Stimulated activated CD4-positive, alpha-beta T cell treated with anti-CD3 and anti-CD28 coated beads, Interleukin-12 subunit alpha, Interleukin-12 subunit beta, amount 100 ng/mL, for 4 hours (primary cell): Measurements from ENCODE around the gene SURF4.
"Not testable (repeated sequence)": the region's sequence is repeated elsewhere in the genome, so short reads cannot be mapped to it uniquely, and the experiment has no call there.

Experiments used
- DNase-seq: peaks from one replicate; pipeline ENCODE4 v3.0.0-alpha.2; 2020

SURF4 gene

GRCh38 chr9:133331641-133332380 lies 44.0 kb downstream of the SURF4 start:
- no peak for DNase-seq

- no peak for DNase-seq
These were observed 44.6 kb downstream of the SURF4 start for GRCh38 chr9:133331221-133331620.

- not testable (repeated sequence) for DNase-seq
These were observed 46.3 kb downstream of the SURF4 start for GRCh38 chr9:133329306-133330156.

DNA sequence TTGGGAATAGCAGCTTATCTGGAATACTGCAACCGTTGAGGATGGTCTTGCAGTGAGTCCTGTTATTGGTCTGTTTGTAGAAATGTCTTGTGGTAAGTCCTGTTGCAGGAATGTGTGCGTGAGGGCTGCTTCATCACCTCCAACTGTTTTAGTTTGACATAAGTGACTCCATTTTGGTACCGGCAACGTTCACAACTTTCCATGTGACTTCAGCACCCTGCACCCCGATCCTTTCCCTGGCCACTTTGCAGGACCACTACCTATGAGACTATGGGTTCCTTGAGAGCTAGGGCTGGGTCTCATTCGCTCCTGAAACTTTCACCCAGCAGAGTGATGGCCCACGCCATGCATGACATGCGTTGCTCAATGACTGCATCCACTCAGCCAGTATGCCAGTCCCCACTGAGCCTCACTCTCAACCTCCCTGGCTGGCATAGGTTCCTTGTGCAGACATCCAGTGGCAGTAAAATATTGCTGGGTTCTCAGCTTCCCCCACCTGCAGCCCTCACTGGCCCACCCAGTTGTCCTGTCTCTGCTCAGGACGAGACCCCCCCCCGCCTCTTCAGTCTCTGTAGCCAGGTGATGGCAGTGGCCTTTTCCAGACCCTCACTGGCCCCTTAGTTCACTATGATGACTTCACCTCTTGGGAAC lies 47.9 kb downstream of the SURF4 start:
- DNase-seq = no peak

DNA sequence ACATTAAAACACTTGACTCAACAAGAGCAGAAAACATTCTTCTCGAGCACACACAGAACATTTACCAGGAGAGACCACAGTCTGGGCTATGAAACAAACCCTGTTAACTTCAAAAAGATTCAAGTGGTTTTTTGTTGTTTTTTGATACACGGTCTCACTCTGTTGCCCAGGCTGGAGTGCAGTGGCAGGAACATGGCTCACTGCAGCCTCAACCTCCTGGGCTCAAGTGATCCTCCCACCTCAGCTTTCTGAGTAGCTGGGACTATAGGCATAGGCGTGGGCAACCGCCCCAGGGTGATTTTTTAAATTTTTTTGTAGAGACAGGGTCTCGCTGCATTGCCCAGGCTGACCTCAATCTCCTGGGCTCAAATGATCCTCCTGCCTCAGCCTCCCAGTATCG lies 48.8 kb downstream of the SURF4 start:
- not testable (repeated sequence) for DNase-seq

DNA sequence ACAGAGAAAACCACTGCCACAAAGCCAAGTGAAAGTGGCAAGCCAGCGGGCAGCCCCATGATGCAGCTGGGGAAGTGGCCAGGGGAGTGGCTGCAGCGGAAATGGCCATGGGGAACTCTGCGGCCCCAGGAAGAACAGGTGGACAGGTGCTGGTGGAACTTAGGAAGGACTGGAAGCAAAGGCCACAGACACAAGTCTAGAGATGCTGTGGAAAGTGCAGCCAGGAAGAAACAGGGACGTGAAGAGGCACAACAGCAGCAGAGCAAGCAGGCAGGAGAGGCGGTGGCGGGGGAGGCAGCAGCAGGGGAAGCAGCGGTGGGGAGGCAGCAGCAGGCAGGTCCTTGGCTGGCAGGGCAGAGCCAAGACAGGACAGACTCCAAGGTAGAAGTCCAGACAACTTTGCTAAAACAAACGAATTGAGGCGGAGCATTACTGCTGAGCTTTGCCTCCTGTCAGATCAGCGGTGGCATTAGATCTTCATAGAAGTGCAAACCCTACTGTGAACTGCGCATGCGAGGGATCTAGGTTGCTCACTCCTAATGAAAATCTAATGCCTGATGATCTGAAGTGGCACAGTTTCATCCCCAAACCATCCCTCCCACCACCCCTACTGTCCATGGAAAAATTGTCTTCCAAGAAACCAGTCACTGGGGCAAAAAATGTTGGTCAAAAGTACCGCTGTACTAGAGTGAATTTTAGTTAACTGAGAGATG lies 51.7 kb downstream of the SURF4 start:
- DNase-seq = no peak

GRCh38 chr9:133323211-133323610 lies 52.6 kb downstream of the SURF4 start:
- DNase-seq = no peak

DNA sequence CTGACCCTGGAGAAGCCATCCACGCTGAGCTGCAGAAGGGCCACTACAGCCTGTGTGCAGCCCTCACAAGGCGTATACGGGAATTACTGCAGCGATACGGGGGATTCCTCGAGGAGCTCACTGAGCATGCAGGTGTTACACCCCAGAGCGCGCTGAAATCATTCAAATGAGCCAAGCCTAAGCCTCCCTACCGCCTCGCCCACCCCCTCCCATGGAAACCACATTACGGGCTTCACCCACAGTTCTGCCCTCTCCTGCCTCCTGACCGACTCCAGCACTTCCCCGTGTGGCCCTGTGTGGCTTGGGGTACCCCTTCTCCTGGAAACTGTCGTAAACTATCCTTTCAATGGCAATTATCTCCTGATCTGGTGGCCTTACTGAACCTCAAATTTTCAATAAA lies 53.2 kb downstream of the SURF4 start:
- no peak for DNase-seq

DNA sequence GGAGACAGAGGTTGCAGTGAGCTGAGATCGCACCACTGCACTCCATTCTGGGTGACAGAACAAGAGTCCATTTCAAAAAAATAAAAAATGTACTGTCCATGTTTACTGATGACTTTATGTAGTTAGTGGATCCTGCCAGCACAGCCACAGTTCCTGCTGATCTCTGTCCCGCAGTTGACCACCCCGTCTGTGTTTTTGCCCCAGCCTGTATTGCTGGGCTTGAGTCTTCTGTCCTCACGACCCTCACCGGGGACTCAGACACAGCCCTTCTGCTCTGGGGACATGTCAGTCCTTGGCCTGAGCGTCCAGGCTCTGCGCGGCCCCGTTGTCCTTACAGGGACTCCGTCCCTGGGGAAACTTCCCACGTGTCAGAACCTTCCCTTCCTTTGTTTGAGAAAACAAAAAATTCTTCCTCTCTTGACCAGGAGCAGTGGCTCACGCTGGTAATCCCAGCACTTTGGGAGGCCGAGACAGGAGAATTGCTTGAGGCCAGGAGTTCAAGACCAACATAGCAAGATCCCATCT lies 54.4 kb downstream of the SURF4 start:
- no peak for DNase-seq

- DNase-seq = no peak
These were observed 55.4 kb downstream of the SURF4 start for GRCh38 chr9:133320421-133320881.

DNA sequence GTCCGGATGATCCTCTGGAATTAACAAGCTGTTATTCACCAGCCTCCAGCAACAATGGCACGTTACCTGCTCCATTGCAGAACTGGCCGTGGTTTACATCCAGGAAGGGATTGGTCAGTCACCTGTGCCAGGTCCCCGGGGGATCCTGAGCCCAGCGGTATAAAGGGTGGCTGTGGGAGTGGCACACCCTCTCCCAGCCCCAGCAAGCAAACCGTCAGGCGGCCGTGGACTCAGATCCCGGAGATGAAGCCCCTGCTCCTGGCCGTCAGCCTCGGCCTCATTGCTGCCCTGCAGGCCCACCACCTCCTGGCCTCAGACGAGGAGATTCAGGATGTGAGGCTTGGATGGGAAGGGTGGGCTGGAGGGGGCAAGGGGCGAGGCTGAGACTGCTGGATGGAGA lies 58.3 kb downstream of the SURF4 start:
- not testable (repeated sequence) for DNase-seq

DNA sequence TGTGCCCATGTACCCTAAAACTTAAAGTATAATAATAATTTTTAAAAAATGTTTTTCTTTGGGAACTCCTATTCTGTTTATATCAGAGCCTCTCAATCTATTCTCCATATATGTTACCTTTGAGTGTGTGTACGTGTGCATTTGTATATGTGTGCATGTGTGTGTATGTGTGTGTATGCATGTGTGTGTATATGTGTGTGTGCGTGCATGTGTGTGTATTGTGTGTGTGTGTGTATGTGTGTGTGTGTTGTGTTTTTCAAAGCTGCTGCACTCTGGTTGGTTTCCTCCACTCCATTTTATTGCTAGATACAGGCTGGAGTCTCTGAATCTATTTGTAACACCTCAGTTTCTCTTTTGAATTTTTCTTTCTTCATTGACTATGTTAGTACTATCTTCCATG lies 59.9 kb downstream of the SURF4 start:
- no peak for DNase-seq
